GM12875 (cell line): ENCODE data around the gene SPPL2A.

ENCODE experiments used
- H3K4me3 ChIP-seq: one replicate; pipeline ENCODE4 v1.5.1; 2011; ENCODE audit warnings: low read depth, low read length, control low read depth
- CTCF ChIP-seq: IDR thresholded peaks from 2 replicates; pipeline ENCODE4 v1.5.1; 2011; ENCODE audit warnings: low read depth, mild to moderate bottlenecking, control low read depth, inconsistent platforms, low read length, moderate library complexity, borderline replicate concordance; ENCODE audit not compliant: insufficient read depth

The SPPL2A gene

GRCh38 chr15:50803479-50804180 lies 38.1 kb upstream of the SPPL2A start:
- no peak overlapping the region for H3K4me3 ChIP-seq
- TF ChIP-seq CTCF: no peak

- no peak overlapping the region for H3K4me3 ChIP-seq
- TF ChIP-seq CTCF: no peak
These were observed 35.2 kb upstream of the SPPL2A start for GRCh38 chr15:50800715-50801114.

- no peak for TF ChIP-seq CTCF
- no peak overlapping the region for H3K4me3 ChIP-seq
These were observed 33.2 kb upstream of the SPPL2A start for GRCh38 chr15:50798684-50799083.

- no peak for TF ChIP-seq CTCF
- no peak overlapping the region for H3K4me3 ChIP-seq
These were observed 32.4 kb upstream of the SPPL2A start for GRCh38 chr15:50797926-50798325.

GRCh38 chr15:50791486-50791885 lies 26.0 kb upstream of the SPPL2A start:
- no peak for TF ChIP-seq CTCF
- no peak overlapping the region for H3K4me3 ChIP-seq

GRCh38 chr15:50790778-50791453 lies 25.4 kb upstream of the SPPL2A start:
- no peak overlapping the region for H3K4me3 ChIP-seq
- TF ChIP-seq CTCF: no peak

- no peak for TF ChIP-seq CTCF
- no peak overlapping the region for H3K4me3 ChIP-seq
These were observed 21.4 kb upstream of the SPPL2A start for GRCh38 chr15:50786871-50787270.
